Amniotic epithelial cell (primary cell): ENCODE data around the gene XRCC3.

ENCODE experiments used
- DNase-seq: peaks from one replicate; pipeline ENCODE4 v3.0.0-alpha.2; 2010; ENCODE audit warnings: low read depth

XRCC3 gene

DNA sequence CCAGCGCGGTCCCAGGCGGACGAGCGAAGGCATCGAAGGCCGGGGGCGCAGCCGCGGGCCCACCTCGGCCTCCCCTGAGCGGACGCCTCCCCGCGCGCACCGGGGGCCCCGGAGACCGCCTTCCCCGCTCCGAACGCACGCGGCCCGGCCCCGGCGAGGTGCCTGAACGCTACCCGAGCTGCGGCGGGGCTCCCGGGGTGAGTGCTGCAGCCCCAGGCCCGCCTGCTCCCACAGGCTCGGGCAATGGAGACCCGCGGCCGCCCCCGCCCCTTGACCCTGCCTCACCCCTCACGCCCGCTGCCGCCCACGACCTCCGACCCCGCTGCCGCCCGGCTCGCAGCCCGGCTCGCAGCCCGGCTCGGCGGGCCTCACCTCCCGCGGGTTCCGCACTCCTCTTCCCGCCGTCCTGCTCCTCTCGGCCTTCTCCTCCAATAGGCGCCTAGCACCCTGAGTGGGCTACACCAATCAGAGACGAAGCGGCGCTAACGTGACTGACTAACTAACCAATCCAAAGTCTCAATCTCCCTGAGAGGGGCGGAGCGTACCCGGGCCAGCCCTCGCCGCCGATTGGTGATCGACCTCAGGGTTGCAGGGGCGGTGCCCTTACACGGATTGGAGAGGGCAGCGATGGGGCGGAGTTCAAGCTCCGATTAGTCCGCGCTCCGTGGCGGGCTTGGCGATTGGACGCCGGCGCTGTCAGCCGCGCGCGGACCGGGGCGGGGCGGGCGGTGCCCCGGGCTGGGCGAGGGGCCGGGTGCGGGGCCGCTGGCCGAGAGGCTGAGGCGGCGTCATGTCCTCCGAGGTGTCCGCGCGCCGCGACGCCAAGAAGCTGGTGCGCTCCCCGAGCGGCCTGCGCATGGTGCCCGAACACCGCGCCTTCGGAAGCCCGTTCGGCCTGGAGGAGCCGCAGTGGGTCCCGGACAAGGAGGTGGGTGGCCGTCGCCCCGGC, at the start of gene XRCC3, which contains the start of gene ZFYVE21:
TSS of gene XRCC3 (minus strand) at position 400 of the 949 bp plus-strand sequence. CDS start 4,364 bp downstream, outside the sequence.
TSS of gene ZFYVE21 (plus strand) at position 759 of the 949 bp plus-strand sequence. CDS start at position 791, 32 bp downstream.
- DNase-seq = peak; percentile 98

DNA sequence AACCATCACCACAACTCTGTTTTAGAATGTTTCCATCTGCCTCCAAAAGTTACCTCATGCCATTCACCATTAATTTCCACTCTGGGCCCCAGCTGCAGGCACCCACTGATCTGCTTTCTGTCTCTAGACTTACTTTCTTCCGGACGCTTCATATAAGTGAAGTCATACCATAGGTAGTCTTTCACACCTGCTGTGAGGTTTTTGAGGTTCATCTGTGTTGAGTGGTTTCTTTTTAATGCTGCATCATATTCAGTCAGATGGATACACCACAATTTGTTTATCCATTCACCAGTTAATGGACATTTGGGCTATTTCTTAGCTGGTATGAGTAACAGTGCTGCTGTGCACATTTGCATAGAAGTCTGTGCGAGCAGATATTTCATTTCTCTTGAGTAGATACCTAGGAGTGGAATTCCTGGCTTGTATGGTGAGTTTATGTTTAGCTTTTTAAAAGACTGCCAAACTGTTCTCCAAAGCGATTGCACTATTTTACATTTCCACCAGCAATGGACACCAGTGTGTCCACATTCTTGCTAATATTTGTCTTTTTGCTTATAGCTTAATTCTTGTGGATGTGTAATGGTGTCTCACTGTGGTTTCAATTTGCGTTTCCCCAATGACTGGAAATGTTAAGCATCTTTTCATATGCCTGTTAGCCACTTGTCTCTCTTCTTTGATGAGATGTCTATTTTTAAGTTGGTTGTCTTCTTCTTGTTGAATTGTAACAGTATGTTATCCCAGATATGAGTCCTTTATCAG, 48.7 kb upstream of the XRCC3 start:
- DNase-seq = no peak

DNA sequence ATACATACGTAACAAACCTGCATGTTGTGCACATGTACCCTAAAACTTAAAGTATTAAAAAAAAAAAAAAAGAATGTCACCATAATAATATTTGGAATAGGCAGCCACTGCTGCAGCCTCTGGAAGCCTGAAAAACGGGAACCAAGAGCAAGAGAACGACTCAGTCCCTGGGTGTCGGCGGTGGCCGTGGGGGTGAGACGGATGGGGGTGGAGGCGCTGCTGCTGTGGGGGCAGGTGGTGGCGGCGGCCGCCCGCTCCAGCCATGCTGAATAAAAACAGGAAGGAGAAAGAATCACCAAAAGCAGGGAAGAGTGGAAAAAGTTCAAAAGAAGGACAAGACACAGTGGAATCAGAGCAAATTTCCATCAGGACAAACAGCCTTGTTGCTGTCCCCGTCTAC, 47.3 kb upstream of the XRCC3 start:
- no peak for DNase-seq

DNA sequence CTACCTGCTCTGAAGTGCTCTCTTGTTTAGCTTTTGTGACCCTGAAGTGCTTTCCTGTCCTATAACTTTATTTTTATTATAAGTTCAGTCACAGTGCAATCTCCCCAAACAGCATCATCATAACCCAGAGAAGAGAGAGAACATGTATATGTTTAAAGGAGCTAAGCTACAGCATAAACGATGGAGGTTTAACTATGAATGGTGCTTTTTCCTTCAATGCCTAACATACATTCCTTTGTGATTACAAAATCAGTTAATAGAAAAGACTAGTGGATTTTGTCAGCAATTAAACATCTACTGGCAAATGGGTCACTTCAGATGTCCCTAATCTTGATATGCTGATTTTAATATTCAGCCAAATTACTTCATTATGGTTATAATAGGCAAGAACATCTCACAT, 46.8 kb upstream of the XRCC3 start:
- no peak for DNase-seq

DNA sequence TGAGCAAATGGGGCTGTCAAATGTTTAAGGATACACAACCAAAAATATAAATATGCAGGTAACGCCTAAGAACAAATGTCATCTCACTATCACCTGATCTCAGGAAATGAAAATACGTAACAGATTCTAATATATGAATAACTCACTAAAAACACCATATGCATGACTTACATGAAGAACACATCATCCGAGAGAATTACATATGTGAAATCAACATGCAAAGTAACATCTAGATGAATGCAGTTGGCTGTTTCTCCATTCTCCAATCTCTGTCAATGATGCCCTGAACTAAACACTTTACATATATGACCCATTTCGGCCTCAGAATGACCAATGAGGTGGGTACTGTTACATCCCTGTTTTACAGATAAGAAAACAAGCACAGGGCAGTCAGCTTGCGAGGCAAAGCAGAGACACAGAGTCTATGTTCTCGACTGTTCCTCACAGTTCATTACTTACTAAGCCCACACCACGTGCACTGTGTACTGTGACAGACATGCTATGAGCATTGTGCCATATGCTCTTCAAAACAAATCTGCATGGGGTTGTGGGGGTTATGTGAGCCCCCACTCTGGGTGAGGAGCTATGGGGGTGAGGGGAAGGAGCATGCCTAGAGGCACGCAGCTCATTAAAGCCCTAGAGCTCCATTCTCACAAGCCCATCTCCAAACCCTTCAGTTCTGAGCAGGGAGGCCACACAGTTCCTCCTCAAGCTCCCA, 43.0 kb upstream of the XRCC3 start:
- no peak for DNase-seq

DNA sequence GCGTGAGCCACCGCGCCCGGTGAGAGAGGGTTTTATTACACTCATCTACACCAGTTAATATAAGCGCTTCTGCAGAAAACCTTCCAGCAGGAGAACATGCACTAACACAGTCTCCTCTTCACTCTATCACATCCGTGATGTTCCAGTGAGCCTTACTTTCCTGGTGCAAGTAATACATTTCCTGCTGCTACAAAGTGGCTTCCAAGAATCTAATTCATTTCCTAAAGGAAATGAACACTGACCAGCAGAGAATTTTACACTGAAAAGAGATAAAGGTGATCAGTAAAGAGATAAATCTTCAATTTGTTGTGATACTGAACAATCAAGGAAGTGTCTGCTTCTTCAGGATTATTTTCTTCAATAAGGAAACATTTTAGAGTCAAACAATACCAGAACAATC, 39.8 kb upstream of the XRCC3 start:
- DNase-seq = no peak

DNA sequence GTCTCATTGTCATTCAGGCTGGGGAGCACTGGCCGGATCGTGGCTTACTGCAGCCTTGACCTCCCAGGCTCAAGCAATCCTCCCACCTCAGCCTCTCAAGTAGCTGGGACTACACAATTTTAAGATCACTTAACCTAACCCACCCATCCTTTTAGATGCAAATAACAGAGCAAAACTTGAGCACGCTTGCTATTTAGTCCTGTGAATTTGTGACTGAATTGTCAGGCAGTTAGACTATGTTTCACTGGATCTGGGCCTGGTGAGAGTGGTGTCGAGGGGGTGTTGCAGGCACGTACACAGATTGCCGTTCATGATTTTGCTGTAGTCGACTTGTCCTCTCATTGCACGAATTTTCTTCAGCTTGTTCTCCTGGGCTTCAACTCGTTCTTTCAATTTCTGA, 38.5 kb upstream of the XRCC3 start:
- DNase-seq = no peak

DNA sequence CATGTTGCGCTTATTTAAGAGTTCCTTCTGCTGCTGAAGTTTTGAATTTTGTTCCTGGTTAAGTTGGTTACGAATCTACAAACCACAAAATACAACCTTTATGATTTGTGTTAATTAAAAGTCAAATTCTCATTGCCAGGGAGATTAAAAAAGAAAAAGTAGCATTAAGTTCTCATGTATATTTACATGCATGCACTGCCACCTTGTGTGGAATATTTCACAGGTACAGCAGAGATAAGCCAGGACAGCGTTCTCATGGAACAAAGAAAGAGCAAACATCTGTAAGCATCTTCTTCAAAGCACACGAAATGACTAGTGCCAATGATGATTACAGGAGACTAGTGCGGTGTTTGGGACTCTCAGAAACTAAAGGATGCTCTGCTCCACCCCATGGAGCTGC, 34.6 kb upstream of the XRCC3 start:
- peak; percentile 17 for DNase-seq

DNA sequence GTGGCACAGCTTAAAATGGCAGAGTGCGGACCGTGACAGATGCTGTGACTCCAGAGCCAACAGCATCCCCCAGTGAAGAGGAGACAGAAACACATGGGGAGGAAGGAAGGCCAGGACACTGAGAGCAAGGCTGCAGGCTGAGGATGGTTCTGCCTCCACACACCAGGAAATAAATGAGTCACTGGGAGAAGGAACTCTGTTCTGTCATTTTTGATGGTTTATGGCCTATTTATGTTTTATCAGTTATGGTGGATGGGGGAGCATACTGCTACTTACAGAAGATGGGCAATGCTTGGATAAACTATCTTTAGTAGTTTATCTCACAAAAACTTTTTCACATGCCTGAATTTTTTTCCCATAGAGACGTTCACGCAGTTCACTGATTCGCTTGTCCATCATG, 34.2 kb upstream of the XRCC3 start:
- peak; percentile 72 for DNase-seq

DNA sequence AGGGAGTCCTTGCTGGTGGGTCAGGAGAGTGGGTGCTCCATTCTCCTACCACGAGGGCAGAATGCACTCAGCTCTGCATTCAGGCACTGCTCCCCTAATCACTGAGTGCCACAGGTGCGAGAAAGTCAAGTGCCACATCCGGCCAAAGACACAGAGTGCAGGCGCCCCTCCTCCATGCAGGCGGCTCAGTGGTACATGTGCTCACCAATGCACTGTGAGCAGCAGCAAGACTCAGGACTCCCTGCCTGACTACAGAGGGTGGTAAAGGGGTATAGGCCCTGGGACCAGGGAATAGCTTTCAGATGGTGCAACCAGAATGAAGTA, 33.2 kb upstream of the XRCC3 start:
- DNase-seq = no peak

DNA sequence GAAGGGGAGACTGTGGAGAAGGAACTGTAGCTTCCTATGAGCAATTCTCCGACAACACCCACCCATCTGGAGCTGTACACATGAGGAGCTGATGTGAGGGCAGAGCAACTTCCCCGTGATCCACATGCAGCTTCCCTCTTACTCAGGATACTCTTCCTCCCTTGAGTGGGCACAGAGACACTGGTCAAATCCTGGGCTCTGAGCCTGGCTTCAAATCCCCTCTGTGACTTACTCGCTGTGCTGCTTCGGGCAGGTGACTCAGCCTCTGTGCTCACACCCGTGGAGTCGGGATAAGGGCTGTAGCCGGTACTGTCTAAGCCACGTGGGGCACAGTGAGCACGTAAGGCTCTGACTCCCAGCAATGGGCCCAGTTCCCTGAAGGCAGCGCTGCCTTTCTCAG, 31.4 kb upstream of the XRCC3 start:
- DNase-seq = peak; percentile 61

DNA sequence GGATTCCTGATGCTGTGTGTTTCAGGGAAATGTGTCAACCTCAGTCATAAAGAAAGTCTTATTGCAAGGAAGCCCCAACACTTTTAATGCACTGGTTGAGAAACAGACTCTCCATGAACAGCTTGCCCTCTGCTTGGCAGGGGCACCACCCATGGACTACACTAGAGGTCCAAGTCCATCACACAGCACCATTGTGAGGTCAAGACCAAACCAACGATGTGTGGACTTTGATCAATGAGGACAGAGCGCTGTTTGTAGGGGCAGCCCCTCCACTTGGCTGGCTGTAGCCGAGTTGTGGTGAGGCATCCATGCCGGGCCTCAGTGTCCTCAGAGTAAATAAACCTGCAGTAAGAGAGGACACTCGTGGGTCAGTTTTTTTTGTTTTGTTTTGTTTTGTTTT, 30.2 kb upstream of the XRCC3 start:
- DNase-seq = no peak

DNA sequence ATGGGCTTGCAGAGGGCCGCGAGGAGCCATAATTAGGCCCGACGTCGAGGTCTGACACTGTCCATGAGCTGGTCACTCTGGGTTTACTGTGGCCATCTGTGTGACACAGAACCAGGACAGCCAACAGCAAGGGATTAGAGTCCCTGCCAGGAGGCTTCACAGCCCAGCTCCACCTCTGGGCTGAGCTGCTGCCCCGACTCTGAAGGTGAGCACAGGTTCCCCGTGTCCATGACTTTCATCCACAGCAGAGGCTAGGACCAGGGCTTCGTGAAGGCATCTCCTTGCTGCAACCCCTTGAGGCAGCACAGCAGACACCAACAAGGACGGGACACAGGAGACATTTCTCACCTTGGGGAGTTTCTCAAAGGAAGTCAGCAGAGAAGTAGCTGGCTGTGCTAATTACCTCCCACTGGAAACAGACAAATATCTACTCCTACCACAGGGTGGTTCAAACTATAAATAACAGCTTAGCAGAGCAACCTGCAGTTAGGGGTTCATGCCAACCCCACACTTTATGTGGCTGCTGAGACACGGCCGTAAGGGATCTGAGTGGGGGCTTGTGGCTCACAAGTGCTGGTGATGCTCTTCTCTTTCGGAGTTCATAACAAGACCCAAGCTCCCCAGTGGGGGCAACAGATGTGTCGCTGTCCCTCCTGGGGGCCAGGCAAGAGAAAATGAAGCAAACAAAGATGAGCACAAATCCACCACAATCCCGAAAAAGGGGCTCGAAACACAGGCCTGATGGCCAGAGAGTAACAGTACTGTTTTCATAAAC, 29.6 kb upstream of the XRCC3 start:
- DNase-seq = no peak

DNA sequence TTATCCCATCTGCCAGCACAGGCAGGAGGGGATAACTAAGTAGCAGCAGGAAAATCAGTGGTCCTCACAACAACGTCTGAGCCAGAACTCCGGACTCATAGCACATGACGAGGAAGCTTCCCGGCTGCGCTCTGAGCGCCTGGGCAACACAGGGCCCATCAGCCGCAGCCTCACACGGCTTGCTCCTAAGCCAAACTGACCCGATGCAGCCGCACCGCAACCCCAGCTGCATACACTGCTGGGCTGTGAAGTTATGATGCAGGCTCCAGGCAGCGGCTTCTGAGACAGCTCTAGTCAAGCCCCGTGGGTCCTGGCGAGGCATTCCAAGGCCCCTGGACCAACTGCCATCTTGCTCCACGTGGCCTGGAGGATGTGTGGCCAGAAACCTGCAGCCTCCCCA, 28.4 kb upstream of the XRCC3 start:
- no peak for DNase-seq

DNA sequence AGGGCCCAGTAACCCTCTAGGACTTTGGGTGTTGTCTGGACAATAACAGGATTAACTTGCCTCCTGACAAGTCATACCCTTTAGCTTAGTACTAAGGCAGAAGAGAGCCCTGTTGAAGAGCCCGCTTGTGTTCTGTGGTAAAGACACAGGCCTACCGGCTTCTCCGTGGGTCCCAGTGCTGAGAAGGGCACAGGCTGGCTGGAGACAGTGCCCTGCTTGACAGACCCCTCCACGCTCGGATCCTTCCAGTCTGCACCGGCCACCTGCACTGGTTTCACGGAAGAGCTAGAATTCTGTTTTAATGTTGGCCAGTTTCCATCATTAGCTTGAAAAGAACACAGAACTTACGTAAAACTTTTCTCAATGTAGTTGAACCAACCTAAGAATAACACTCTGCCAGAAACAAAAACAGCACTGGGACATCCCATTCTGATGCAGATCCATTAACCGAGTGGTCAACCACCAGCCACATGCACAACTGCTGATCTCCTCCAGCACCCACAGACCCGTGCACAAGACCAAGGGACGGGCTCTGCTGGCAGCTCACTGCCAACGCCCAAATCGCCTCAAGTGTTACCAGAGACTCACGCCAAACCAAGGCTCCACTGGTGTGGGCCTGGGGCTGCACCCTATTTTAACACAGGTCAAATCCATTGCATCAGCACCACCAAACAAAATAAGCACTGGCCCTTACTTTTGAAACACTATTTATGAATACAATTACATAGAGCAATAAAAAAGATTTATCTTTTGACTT, 27.4 kb upstream of the XRCC3 start:
- DNase-seq = no peak

DNA sequence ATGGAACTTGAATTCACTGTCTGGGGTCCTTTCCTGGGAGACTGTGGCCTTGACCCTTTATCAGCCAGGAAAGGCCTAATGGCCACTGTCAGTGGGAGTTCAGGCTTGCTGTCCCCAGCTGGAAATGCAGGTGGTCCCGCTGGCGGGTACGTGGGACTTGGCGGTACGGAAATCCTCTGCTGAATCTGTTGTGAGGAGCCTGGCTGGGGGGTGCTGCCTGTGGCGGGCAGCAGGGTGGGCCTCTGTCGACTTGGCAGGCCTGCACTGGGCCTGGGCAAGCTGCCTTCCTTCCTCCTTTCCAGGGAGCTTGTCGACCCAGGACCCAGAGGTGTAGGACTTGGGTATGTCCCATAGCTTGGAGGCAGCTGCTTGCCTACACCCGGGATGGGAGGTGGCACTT, 26.6 kb upstream of the XRCC3 start:
- DNase-seq = no peak

DNA sequence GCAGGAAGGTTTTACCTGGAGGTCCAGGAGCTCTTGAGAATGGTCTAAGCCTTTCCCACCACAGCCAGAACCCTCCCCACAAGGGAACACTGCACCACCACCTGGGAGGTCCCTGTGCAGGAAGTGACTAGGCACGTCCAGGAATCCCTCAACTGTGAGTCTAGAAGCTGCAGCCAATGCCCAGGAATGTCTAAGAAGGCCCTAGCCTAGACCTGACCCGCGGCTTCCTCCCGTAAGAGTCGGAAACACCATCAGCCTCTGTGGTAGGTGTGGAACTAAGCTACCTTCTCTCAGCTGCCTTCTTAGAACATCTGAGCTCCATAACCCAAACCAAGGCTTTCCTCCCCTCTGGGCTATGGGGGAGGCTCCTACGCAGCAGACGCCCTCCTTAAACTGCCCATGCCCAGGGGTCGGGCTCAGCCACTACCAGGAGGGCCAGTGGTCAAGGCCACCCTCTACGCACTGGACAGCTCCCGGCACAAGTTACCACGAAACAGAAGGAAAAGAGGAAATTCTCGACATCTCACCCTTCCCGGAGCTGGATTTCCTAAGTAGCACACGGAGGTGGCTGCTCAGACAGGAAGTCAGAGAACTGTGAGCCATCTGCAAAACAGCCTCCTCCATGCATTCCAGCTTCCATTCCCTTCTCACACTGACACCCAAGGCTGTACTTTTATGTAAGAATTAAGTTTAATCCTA, 25.9 kb upstream of the XRCC3 start:
- DNase-seq = peak; percentile 61

DNA sequence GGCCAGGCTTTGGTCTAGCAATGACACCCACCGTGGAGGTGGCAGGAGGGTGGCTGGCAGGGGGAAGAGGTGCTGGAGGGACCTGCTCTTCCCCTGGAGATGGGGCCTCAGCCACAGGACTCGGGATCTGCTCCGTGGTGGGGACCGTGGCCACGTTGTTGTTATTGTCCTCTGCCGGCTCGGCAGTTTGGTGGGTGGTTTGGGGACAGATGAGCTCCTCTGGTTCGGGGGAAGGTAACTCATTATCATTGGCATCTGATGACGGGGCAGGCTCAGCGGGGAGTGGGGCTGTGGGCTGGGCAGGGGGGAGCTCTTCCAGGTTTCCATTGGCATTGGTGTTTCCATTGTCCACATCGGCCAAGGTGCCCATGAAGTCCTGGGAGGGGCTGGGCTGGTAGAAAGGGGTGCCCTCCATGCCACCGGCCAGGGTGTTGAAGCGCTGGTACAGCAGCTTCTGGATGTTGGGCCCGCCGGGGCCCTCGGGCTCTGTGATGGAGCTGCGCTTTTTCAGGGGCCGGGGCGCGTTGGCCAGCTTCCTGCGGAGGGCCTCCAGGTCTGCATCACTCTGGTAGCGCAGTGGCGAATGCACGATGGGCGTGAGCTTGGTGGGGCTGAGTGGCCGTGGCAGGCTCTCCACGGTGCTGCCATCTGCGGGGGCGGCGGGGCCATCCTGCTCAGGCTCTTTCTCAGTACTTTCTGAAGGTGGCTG, 24.7 kb upstream of the XRCC3 start:
- no peak for DNase-seq

DNA sequence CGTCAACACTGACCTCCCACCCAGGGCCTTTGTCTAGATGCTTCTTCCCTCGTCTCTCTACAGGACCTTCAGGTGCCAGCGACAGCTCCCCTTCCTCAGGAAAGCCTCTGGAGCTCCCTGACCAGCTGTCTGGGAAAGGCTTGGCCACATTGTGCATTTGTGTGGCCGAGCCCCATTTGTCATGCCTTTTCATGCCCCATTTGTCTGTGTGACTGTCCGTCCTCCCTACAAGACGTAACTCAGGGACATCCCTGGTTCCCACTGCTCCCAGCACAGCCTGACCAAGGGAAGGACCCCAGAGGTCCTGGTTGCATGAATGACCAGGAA, 24.2 kb upstream of the XRCC3 start:
- no peak for DNase-seq
